ENCODE results near the gene PDZRN3.

GRCh38 chr3:73509816-73510215 is 114.9 kb downstream of the PDZRN3 start:
- TF ChIP-seq CTCF (IDR thresholded peaks at IDR 0.05; ENCODE audit: insufficient read depth, low read depth, low read length), result no peak
- TF ChIP-seq EZH2 (IDR thresholded peaks at IDR 0.05; ENCODE audit: insufficient read depth, low read length), result no peak

Measured in astrocyte (in vitro differentiated cells and primary cell).